Natural killer cell (primary cell): ENCODE measurements around the gene SLBP. TPM values are rescaled to one million over a fixed set of nuclear protein-coding genes. Genes with fewer than 3 reads are reported as not detected.
"Not testable (repeated sequence)": the region's sequence is repeated elsewhere in the genome, so short reads cannot be mapped to it uniquely, and the experiment has no call there.

Experiments
- ATAC-seq, 3 donors: fragments of 150-1000 bp in 2 of 3; fragments of 200-7000 bp in 1 of 3; cut with Tn5 transposase; 1 replicate in 1 of 3; 2 replicates in 2 of 3; pipeline ENCODE4 v1.10.0; 2021; ENCODE audit warnings: mild to moderate bottlenecking in 2 of 3, moderate library complexity in 2 of 3
- DNase-seq, 2 donors: peaks; one replicate each; pipeline versions ENCODE4 v3.0.0 to v3.0.0-alpha.2; 2013 to 2021; ENCODE audit warnings: mixed read lengths in 1 of 2
- H3K27ac ChIP-seq: one replicate; pipeline ENCODE4 v1.5.1; 2013; ENCODE audit warnings: mild to moderate bottlenecking, low read length
- H3K27me3 ChIP-seq: one replicate; pipeline ENCODE4 v1.6.1; 2013; ENCODE audit warnings: low read length; ENCODE audit not compliant: control insufficient read depth, insufficient read depth
- H3K36me3 ChIP-seq: one replicate; pipeline ENCODE4 v1.6.1; 2013; ENCODE audit warnings: low read length; ENCODE audit not compliant: control insufficient read depth, insufficient read depth
- H3K4me1 ChIP-seq: one replicate; pipeline ENCODE4 v1.6.1; 2013; ENCODE audit warnings: low read length; ENCODE audit not compliant: control insufficient read depth, insufficient read depth
- H3K4me3 ChIP-seq: one replicate; pipeline ENCODE4 v1.5.1; 2013; ENCODE audit warnings: low read length
- H3K9me3 ChIP-seq: one replicate; pipeline ENCODE4 v1.6.1; 2013; ENCODE audit warnings: low read length; ENCODE audit not compliant: control insufficient read depth, insufficient read depth
- H3K27ac Mint-ChIP-seq, 2 donors: one replicate each; pipeline ENCODE4 v1.8.0; 2022; ENCODE audit warnings: mild to moderate bottlenecking in 2 of 2, mixed read lengths in 2 of 2, moderate library complexity in 1 of 2
- H3K27me3 Mint-ChIP-seq, 2 donors: one replicate each; pipeline ENCODE4 v1.8.0; 2022; ENCODE audit warnings: low read depth in 2 of 2, mixed read lengths in 2 of 2
- H3K36me3 Mint-ChIP-seq: one replicate; pipeline ENCODE4 v1.8.0; 2022; ENCODE audit warnings: mixed read lengths
- H3K4me1 Mint-ChIP-seq, 2 donors: one replicate each; pipeline ENCODE4 v1.8.0; 2022; ENCODE audit warnings: mixed read lengths in 2 of 2
- H3K4me3 Mint-ChIP-seq: one replicate; pipeline ENCODE4 v1.8.0; 2022; ENCODE audit warnings: mild to moderate bottlenecking, moderate library complexity, mixed read lengths
- H3K9me3 Mint-ChIP-seq, 2 donors: one replicate each; pipeline ENCODE4 v1.8.0; 2022; ENCODE audit warnings: mixed read lengths in 2 of 2
- WGBS: methylation state at CpG from one replicate; pipeline ENCODE4 v1.1.7; 2013; ENCODE audit warnings: missing lambda C conversion rate; ENCODE audit not compliant: insufficient coverage; 5-methylcytosine and 5-hydroxymethylcytosine counted together
- intact Hi-C: fragments of 100-400 bp; cut with micrococcal nuclease; formaldehyde crosslinking; loops from one replicate; pipeline ENCODE4 v1.14.2; 2022
- total RNA-seq, 4 donors: library from RNA; stranded (reverse); fragments of 120-200 nt in 1 of 4; gene quantifications; one replicate each; pipeline versions ENCODE4 v1.2.3 to v1.2.4, GENCODE V29; 2013 to 2022
- TF ChIP-seq, protein P1 (sequence below): fragments of 200-600 bp; IDR thresholded peaks from one replicate; pipeline ENCODE4 v1.8.0; 2022; ENCODE audit warnings: antibody characterized with exemption

Gene SLBP
- total RNA-seq, 3 donors from 2014 or later (not counting 1 experiment from before 2014, with no cell fraction given), result 29.5 to 38.8 (median 38.6) TPM

DNA sequence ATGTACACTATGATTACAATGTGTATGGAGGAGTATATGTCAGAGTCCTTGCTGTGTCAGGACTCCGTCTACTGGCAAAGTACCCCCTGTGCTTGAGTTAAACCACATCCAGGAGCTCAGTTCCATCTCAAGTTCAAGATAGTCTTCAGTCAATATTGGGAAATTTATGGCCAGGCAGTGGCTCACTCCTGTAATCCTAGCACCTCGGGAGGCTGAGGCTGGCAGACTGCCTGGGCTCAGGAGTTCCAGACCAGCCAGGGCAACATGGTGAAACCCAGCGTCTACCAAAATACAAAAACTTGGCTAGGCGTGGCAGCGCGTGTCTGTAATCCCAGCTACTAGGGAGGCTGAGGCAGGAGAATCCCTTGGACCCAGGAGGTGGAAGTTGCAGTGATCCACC is 5.8 kb downstream of the SLBP start:
- H3K27me3 Mint-ChIP-seq, result no peaks in the 10 kb centered on the region
- no peak overlapping the region for H3K27ac ChIP-seq
- H3K27ac Mint-ChIP-seq, result no peak overlapping the region
- no peaks in the 10 kb centered on the region for H3K36me3 Mint-ChIP-seq
- H3K4me3 ChIP-seq, result no peak overlapping the region
- intact Hi-C loops, result no loop called here
- H3K36me3 ChIP-seq, result peaks cover 13% of the 10 kb centered on the region
- no peak for ATAC-seq
- H3K4me1 Mint-ChIP-seq, result peaks cover 18 to 43% of the 10 kb centered on the region in 2 donors
- TF ChIP-seq, protein P1, sequence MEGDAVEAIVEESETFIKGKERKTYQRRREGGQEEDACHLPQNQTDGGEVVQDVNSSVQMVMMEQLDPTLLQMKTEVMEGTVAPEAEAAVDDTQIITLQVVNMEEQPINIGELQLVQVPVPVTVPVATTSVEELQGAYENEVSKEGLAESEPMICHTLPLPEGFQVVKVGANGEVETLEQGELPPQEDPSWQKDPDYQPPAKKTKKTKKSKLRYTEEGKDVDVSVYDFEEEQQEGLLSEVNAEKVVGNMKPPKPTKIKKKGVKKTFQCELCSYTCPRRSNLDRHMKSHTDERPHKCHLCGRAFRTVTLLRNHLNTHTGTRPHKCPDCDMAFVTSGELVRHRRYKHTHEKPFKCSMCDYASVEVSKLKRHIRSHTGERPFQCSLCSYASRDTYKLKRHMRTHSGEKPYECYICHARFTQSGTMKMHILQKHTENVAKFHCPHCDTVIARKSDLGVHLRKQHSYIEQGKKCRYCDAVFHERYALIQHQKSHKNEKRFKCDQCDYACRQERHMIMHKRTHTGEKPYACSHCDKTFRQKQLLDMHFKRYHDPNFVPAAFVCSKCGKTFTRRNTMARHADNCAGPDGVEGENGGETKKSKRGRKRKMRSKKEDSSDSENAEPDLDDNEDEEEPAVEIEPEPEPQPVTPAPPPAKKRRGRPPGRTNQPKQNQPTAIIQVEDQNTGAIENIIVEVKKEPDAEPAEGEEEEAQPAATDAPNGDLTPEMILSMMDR, result no peak
- no peaks in the 10 kb centered on the region for H3K9me3 ChIP-seq
- peaks cover 14% of the 10 kb centered on the region for H3K4me1 ChIP-seq
- WGBS, result 96% methylated on average over 6 of the region's 6 CpGs
- H3K9me3 Mint-ChIP-seq, result no peaks in the 10 kb centered on the region
- no peak for DNase-seq
- no peaks in the 10 kb centered on the region for H3K27me3 ChIP-seq
- H3K4me3 Mint-ChIP-seq, result no peak overlapping the region

DNA sequence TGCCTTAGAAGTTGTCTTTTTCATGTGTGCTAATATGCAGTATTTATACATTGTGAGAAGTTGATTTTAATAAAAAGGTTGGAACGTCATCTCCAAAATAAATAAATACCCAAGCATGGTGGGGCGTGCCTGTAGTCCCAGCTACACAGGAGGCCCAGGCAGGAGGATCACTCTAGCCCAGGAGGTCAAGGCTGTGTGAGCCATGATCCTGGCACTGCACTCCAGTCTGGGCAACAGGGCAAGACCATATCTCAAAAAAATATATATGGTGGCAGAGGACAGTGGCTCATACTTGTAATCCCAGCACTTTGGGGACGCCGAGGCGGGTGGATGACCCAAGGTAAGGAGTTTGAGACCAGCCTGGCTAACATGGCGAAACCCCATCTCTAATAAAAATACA is 6.4 kb downstream of the SLBP start:
- peaks cover 8% of the 10 kb centered on the region for H3K4me1 ChIP-seq
- peaks cover 16% of the 10 kb centered on the region for H3K36me3 ChIP-seq
- Mint-ChIP-seq H3K27me3 (no peaks in the 10 kb centered on the region), H3K36me3 (no peaks in the 10 kb centered on the region), H3K4me3 (no peak overlapping the region), H3K4me1 (peaks cover 18 to 38% of the 10 kb centered on the region in 2 donors), H3K27ac (no peak overlapping the region), H3K9me3 (no peaks in the 10 kb centered on the region)
- WGBS, result 100% methylated on average over 6 of the region's 6 CpGs
- DNase-seq (no peak), ATAC-seq (no peak)
- H3K4me3 ChIP-seq, result no peak overlapping the region
- no peaks in the 10 kb centered on the region for H3K9me3 ChIP-seq
- TF ChIP-seq, protein P1, result no peak
- intact Hi-C loops, result no loop called here
- no peaks in the 10 kb centered on the region for H3K27me3 ChIP-seq
- H3K27ac ChIP-seq, result no peak overlapping the region

DNA sequence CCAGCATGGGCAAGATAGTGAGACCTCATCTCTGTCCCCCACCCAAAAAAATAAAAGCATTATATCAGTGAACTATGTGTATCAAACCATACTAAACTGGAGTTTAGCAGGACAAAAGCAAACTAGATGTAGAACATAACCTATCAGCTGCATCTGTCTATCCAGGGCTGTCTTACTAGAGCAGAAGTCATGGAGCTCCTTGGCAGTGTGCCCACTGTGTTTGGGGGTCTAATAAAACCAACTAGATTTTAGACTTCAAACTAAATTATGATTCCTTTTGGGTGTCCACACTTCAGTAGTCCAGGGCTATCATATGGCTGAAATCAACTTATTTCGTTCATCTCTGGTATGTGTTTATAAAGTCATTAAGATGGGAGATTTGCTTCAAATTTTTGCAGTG is 8.3 kb downstream of the SLBP start:
- Mint-ChIP-seq H3K9me3 (no peaks in the 10 kb centered on the region), H3K4me3 (no peak overlapping the region), H3K27me3 (no peaks in the 10 kb centered on the region), H3K36me3 (no peaks in the 10 kb centered on the region), H3K4me1 (peaks cover 8 to 21% of the 10 kb centered on the region in 2 donors), H3K27ac (no peak overlapping the region)
- no peak overlapping the region for H3K27ac ChIP-seq
- no peak overlapping the region for H3K4me3 ChIP-seq
- H3K9me3 ChIP-seq, result no peaks in the 10 kb centered on the region
- WGBS, result 100% methylated on average over 1 of the region's 1 CpG
- H3K36me3 ChIP-seq, result peaks cover 26% of the 10 kb centered on the region
- TF ChIP-seq, protein P1, result no peak
- no peaks in the 10 kb centered on the region for H3K27me3 ChIP-seq
- ATAC-seq (no peak), DNase-seq (no peak)
- H3K4me1 ChIP-seq, result no peaks in the 10 kb centered on the region
- intact Hi-C loops, result no loop called here

DNA sequence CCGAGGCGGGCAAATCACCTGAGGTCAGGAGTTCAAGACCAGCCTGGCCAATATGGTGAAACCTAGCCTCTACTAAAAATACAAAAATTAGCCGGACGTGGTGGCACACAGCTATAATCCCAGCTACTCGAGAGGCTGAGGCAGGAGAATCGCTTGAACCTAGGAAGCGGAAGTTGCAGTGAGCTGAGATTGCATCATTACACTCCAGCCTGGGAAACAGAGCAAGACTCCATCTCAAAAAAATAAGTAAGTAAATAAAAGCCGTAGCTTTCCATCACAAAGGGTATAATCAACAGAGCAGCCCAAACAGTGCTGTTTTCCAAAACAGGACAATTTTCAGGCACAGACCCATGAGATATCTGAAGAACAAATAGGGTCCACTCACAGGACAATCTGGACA is 10.4 kb downstream of the SLBP start:
- 94% methylated on average over 8 of the region's 8 CpGs for WGBS
- peaks cover 36% of the 10 kb centered on the region for H3K36me3 ChIP-seq
- H3K36me3 Mint-ChIP-seq, result not testable (repeated sequence)

More for the DNA sequence above, 10.4 kb downstream of the SLBP start:
- H3K9me3 ChIP-seq, H3K27me3 Mint-ChIP-seq, intact Hi-C loops, H3K27ac Mint-ChIP-seq, H3K4me1 ChIP-seq, H3K4me3 Mint-ChIP-seq, H3K9me3 Mint-ChIP-seq, H3K27me3 ChIP-seq, ATAC-seq, DNase-seq, H3K4me3 ChIP-seq, H3K27ac ChIP-seq: not testable (repeated sequence)
- H3K4me1 Mint-ChIP-seq, result peaks cover 8 to 17% of the 10 kb centered on the region in 2 donors
